Measurements from ENCODE around the gene FBXO7.

The FBXO7 gene

GRCh38 chr22:32492111-32492510 is 17.5 kb downstream of the FBXO7 start:
- DNase-seq: no peak

- no peak for DNase-seq
Observed at GRCh38 chr22:32493551-32493950, 18.9 kb downstream of the FBXO7 start.

- DNase-seq: no peak
Observed at GRCh38 chr22:32494971-32495370, 20.4 kb downstream of the FBXO7 start.

- DNase-seq: no peak
Observed at GRCh38 chr22:32499666-32500065, 25.1 kb downstream of the FBXO7 start.

- no peak for DNase-seq
Observed at GRCh38 chr22:32501836-32502752, 27.5 kb downstream of the FBXO7 start.

GRCh38 chr22:32509045-32509444 is 34.4 kb downstream of the FBXO7 start:
- DNase-seq: no peak

GRCh38 chr22:32511274-32511673 is 36.7 kb downstream of the FBXO7 start:
- no peak for DNase-seq

GRCh38 chr22:32511776-32512175 is 37.2 kb downstream of the FBXO7 start:
- no peak for DNase-seq

- DNase-seq: no peak
Observed at GRCh38 chr22:32512267-32512982, 37.8 kb downstream of the FBXO7 start.

- DNase-seq: no peak
Observed at GRCh38 chr22:32515084-32515483, 40.5 kb downstream of the FBXO7 start.

- no peak for DNase-seq
Observed at GRCh38 chr22:32517488-32517887, 42.9 kb downstream of the FBXO7 start.

- no peak for DNase-seq
Observed at GRCh38 chr22:32517921-32518320, 43.3 kb downstream of the FBXO7 start.

- DNase-seq: no peak
Observed at GRCh38 chr22:32518381-32518780, 43.8 kb downstream of the FBXO7 start.

GRCh38 chr22:32518848-32519247 is 44.2 kb downstream of the FBXO7 start:
- no peak for DNase-seq

GRCh38 chr22:32520612-32521011 is 46.0 kb downstream of the FBXO7 start:
- no peak for DNase-seq

GRCh38 chr22:32522237-32522636 is 47.6 kb downstream of the FBXO7 start:
- no peak for DNase-seq

- no peak for DNase-seq
Observed at GRCh38 chr22:32527756-32528155, 53.1 kb downstream of the FBXO7 start.

GRCh38 chr22:32528316-32528715 is 53.7 kb downstream of the FBXO7 start:
- no peak for DNase-seq

GRCh38 chr22:32528984-32529982 is 54.7 kb downstream of the FBXO7 start:
- DNase-seq: peak in 1 of 2 experiments; percentile 50

- no peak for DNase-seq
Observed at GRCh38 chr22:32531228-32531627, 56.6 kb downstream of the FBXO7 start.

- no peak for DNase-seq
Observed at GRCh38 chr22:32531931-32532819, 57.6 kb downstream of the FBXO7 start.

- DNase-seq: no peak
Observed at GRCh38 chr22:32532820-32533128, 58.2 kb downstream of the FBXO7 start.
